ENCODE measurements around the gene COPE.
A peak's percentile ranks its signal among the peaks of the same experiment; 100 is the strongest.

The COPE gene

DNA sequence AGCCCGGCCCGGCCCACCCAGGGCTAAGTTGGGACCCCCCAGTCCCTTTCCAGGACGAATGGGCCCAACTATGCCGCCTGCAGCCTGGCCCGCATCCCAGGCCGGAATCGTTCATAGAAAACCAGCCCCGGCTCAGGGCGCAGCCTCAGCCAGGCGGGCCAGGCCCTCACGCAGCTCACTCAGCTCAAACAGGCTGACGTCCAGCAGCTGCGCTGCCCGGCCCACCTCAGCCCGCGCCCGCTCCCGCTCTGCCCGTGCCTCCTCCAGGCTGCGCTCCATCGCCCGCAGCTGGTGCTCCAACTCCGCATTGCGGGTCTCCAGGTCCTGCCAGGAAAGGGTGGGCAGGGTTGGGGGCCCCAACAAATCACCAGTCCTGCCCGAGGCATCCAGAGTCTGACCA, 10.1 kb upstream of the COPE start:
- no peak overlapping the region for H3K4me3 ChIP-seq

DNA sequence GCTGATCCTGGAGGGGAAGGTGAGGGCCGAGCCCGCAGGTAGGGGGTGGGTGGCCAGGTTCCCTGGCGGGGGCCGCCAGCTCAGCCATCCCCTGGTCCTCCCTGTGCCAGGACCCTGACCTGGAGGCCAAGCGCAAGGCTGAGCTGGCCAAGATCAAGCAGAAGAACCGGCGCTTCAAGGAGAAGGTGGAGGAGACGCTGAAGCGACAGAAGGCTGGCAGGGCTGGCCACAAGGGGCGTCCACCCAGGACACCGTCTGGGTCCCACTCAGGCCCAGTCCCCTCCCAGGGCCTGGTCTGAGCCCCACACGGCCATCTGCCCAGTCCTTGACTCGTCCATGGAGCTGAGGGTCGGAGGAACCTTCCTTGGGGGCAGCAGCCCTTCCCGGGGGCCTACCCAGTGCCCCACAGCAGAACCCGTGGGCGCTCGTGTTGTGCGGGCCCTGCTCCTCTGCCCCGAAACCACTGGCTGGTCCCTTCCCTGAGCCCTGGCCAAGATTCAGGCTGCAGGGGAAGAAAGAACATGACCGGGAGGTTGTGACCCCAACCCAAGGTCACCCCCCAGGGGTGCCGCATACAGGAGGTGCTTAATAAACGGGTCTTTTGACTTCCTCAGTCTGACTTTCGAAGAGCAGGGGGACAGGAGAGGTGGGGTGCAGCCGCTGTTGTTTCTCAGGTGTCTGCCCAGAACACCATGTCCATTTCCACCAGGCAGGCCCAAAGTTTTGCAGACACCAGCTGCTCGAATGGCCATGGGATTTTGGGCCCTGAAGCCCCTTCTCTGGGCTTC, 9.0 kb upstream of the COPE start:
- TF ChIP-seq, protein P1, sequence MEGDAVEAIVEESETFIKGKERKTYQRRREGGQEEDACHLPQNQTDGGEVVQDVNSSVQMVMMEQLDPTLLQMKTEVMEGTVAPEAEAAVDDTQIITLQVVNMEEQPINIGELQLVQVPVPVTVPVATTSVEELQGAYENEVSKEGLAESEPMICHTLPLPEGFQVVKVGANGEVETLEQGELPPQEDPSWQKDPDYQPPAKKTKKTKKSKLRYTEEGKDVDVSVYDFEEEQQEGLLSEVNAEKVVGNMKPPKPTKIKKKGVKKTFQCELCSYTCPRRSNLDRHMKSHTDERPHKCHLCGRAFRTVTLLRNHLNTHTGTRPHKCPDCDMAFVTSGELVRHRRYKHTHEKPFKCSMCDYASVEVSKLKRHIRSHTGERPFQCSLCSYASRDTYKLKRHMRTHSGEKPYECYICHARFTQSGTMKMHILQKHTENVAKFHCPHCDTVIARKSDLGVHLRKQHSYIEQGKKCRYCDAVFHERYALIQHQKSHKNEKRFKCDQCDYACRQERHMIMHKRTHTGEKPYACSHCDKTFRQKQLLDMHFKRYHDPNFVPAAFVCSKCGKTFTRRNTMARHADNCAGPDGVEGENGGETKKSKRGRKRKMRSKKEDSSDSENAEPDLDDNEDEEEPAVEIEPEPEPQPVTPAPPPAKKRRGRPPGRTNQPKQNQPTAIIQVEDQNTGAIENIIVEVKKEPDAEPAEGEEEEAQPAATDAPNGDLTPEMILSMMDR (IDR thresholded peaks at IDR 0.05) = no peak
- H3K27ac ChIP-seq = no peak overlapping the region
- no peak overlapping the region for H3K4me3 ChIP-seq
- DNase-seq (ENCODE audit: low spot score) = no peak

More for the DNA sequence above, 10.1 kb upstream of the COPE start:
- no peak for DNase-seq (ENCODE audit: low spot score)
- H3K27ac ChIP-seq = no peak overlapping the region
- TF ChIP-seq, protein P1 (IDR thresholded peaks at IDR 0.05) = no peak

DNA sequence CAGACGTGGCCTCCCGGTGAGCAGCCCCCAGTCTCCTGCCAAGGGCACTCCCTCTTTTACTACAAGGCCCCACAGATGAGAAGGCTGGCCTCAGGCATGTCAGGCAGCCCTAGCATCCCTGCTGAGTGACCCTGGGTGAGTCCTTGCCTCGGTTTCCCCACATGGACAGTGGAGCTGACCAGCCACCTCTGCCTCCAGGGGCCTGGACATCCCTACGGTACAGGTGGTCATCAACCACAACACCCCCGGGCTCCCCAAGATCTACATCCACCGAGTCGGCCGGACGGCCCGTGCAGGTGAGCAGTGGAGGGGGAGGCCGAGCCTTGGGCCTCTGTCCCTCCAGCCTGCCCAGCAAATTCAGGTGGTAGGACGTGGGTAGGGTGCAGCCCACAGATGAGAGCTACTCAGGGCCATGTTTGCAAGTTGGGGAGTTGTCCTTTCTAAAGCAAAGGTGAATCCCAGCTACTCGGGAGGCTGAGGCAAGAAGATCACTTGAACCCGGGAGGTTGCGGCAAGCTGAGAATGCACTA, 5.6 kb upstream of the COPE start:
- TF ChIP-seq, protein P1 (IDR thresholded peaks at IDR 0.05) = no peak
- H3K4me3 ChIP-seq = no peak overlapping the region
- no peak for DNase-seq (ENCODE audit: low spot score)
- H3K27ac ChIP-seq = no peak overlapping the region

DNA sequence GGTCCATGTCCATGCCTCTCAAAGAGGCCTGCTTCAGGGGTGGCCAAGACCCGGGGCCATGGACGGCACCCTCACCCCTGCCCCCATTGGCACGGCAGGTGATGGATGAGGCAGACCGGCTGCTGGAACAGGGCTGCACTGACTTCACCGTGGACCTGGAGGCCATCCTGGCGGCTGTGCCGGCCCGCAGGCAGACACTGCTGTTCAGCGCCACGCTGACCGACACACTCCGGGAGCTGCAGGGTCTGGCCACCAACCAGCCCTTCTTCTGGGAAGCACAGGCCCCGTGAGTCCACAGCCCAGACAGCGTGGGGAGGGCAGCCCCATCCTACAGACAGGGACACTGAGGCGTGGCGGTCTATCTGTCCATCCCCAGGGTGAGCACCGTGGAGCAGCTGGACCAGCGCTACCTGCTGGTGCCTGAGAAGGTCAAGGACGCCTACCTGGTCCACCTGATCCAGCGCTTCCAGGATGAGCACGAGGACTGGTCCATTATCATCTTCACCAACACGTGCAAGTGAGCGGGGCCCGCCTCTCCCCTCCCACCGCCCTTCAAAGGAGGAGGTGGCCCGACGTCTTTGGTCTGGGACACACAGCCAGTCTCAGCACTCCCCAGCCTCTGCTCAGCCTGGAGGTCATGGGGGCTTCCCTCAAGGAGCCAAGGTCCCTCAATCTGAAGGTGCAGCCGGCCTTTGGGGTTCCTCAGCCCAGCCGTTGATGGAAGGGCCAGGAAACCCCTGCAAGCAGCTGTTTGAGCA, 3.2 kb upstream of the COPE start:
- TF ChIP-seq, protein P1 (IDR thresholded peaks at IDR 0.05) = no peak
- no peak for DNase-seq (ENCODE audit: low spot score)
- no peak overlapping the region for H3K4me3 ChIP-seq
- H3K27ac ChIP-seq = no peak overlapping the region

DNA sequence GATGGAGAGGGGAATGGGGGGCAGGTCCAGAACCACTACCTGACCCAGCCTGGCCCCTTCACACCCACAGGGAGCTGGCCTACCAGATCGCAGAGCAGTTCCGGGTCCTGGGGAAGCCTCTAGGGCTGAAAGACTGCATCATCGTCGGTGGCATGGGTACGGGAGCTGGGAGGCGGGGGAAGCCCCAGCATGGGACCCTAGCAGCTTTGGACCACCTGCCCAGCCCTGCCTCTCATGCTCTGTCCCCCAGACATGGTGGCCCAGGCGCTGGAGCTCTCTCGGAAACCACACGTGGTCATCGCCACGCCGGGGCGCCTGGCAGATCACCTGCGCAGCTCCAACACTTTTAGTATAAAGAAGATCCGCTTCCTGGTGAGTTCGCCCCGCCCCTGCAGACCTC, 2.4 kb upstream of the COPE start:
- DNase-seq (ENCODE audit: low spot score) = no peak
- TF ChIP-seq, protein P1 (IDR thresholded peaks at IDR 0.05) = no peak
- no peak overlapping the region for H3K4me3 ChIP-seq
- H3K27ac ChIP-seq = no peak overlapping the region

DNA sequence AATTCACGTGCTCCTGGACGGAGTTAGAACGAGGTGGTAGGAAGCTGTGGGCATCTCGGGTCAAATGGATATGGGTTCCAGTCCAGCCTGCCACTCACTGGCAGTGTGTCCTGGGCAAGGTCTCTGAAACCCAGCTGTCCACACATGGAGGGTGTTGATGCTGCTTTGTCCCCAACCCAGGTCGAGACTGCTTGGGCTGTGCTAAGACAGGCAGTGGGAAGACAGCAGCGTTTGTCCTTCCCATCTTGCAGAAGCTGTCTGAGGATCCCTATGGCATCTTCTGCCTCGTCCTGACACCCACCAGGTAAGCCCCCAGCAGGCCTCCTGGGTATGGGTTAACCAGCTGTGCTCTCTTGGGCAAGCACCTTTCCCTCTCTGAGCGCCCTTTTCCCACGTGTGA, 1.2 kb upstream of the COPE start:
- H3K4me3 ChIP-seq = peak overlapping the region; percentile 77
- H3K27ac ChIP-seq = no peak overlapping the region
- DNase-seq (ENCODE audit: low spot score) = no peak
- TF ChIP-seq, protein P1 (IDR thresholded peaks at IDR 0.05) = no peak

All from coronary artery (tissue), 2 donors.